Placental pericyte (primary cell): Measurements from ENCODE around the gene EPG5. TPM values are rescaled to one million over a fixed set of nuclear protein-coding genes. Genes with fewer than 3 reads are reported as not detected.

Experiments
- small RNA-seq: library from RNA; depleted of rRNA; stranded (forward); fragments of <200 nt; gene quantifications from one replicate; pipeline ENCODE3, GENCODE V24; 2012; ENCODE audit warnings: low replicate concordance
- total RNA-seq: library from RNA; depleted of rRNA; stranded (reverse); fragments of >200 nt; gene quantifications from 2 replicates; pipeline ENCODE4 v1.2.3, GENCODE V29; 2012

EPG5 gene
- 54.5 and 81.5 TPM in 2 replicates for total RNA-seq

GRCh38 chr18:45967007-45967706, at the start of gene EPG5:
TSS of gene EPG5 (minus strand) at chr18:45967329. CDS start at chr18:45967239, 90 bp downstream.

DNA sequence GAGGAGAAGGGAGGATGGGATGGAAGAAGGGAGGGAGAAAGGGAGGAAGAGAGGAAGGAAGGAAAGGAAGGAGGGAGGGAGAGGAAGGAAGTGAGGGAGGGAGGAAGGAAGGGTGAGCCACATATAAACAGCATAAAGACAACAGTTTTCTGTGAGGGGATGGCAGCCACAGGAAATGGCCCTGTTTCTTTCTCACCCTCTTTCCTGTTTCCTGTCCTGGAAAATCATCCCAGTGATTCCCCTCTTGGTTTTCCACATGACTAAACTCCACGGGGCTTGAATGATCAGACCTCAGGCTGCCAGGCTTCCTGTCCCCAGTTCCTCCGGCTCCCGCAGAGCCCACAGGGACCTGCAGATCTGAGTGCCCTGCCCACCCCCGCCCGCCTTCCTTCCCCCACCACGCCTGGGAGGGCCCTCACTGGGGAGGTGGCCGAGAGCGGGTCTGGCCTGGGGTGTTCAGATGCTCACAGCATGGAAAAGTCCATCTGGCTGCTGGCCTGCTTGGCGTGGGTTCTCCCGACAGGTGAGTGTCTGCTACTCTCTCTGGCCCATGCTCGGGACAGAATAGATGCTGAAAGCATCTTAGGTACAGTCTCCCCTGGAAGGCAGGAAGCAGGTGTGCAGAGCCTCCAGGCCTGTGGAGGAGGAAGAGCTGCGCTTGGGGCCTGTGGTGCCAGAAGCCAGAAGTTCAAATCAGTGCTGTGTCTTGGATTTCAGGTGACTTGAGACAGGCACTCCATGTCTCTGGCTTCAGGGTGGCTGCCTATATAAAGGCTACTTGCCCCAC, 141.7 kb downstream of the EPG5 start, which contains the start of gene SIGLEC15:
Gene SIGLEC15, plus strand, starts transcription at position 418 of the 787 bp plus-strand sequence. Its CDS starts 54 bp downstream, at position 472.

Small RNA genes within 50 kb of the gene (small RNA-seq; reads per million reads assigned to genes)
- gene RN7SKP26, result not detected

Other genes with a start within 250 kb of the EPG5 start
- 13.6 and 18.2 TPM in 2 replicates for gene SLC14A1, start 243.1 kb downstream of the EPG5 start, total RNA-seq
- gene SIGLEC15, start 141.7 kb downstream of the EPG5 start, total RNA-seq, result 1.1 and 4.7 TPM in 2 replicates
- gene PSTPIP2, start 104.9 kb upstream of the EPG5 start, total RNA-seq, result 4.4 and 9.4 TPM in 2 replicates
- 759 and 1,010 TPM in 2 replicates for gene ATP5F1A, start 131.0 kb upstream of the EPG5 start, total RNA-seq
- gene HAUS1, start 137.1 kb upstream of the EPG5 start, total RNA-seq, result 27.1 and 34.2 TPM in 2 replicates